Pons (tissue), 1 donor: Measurements from ENCODE around the gene AKR1C2.
"Not testable (repeated sequence)": the region's sequence is repeated elsewhere in the genome, so short reads cannot be mapped to it uniquely, and the experiment has no call there.

Source experiments
- DNase-seq: peaks from one replicate; pipeline ENCODE4 v3.0.0-alpha.2; 2016; ENCODE audit warnings: low spot score

The AKR1C2 gene

GRCh38 chr10:4956955-4957645, 46.6 kb downstream of the AKR1C2 start:
- DNase-seq = not testable (repeated sequence)

GRCh38 chr10:4956088-4956487, 47.6 kb downstream of the AKR1C2 start:
- DNase-seq = not testable (repeated sequence)

GRCh38 chr10:4953405-4953804, 50.3 kb downstream of the AKR1C2 start:
- no peak for DNase-seq

GRCh38 chr10:4951512-4952162, 52.0 kb downstream of the AKR1C2 start:
- DNase-seq = not testable (repeated sequence)

- DNase-seq = peak; percentile 20
Measured at GRCh38 chr10:4947635-4948596, 55.7 kb downstream of the AKR1C2 start.

- no peak for DNase-seq
Measured at GRCh38 chr10:4947039-4947634, 56.5 kb downstream of the AKR1C2 start.

- no peak for DNase-seq
Measured at GRCh38 chr10:4945766-4946717, 57.6 kb downstream of the AKR1C2 start.

- no peak for DNase-seq
Measured at GRCh38 chr10:4944841-4945240, 58.8 kb downstream of the AKR1C2 start.

- no peak for DNase-seq
Measured at GRCh38 chr10:4943821-4944220, 59.8 kb downstream of the AKR1C2 start.

GRCh38 chr10:4943416-4943815, 60.2 kb downstream of the AKR1C2 start:
- not testable (repeated sequence) for DNase-seq

GRCh38 chr10:4942931-4943330, 60.7 kb downstream of the AKR1C2 start:
- not testable (repeated sequence) for DNase-seq

GRCh38 chr10:4941540-4942330, 61.9 kb downstream of the AKR1C2 start:
- no peak for DNase-seq

GRCh38 chr10:4940909-4941308, 62.7 kb downstream of the AKR1C2 start:
- not testable (repeated sequence) for DNase-seq

- not testable (repeated sequence) for DNase-seq
Measured at GRCh38 chr10:4940073-4940428, 63.6 kb downstream of the AKR1C2 start.

GRCh38 chr10:4939224-4940072, 64.2 kb downstream of the AKR1C2 start:
- no peak for DNase-seq
